Smooth muscle cell (in vitro differentiated cells): ENCODE data around the gene MYO1B. TPM values are rescaled to one million over a fixed set of nuclear protein-coding genes. Genes with fewer than 3 reads are reported as not detected.
A peak's percentile ranks its signal among the peaks of the same experiment; 100 is the strongest.

Experiments used
- DNase-seq: peaks from one replicate; lab custom pipeline; 2025; ENCODE audit not compliant: unreplicated experiment; lab: John Stamatoyannopoulos, UW
- H2AFZ ChIP-seq: fragments of 200-600 bp; sonication (generic); 2 replicates; pipeline ENCODE4 v1.6.0; 2016; ENCODE audit warnings: antibody characterized with exemption, low read depth, mild to moderate bottlenecking
- H3F3A ChIP-seq: fragments of 200-600 bp; sonication (generic); 2 replicates; pipeline ENCODE4 v1.6.0; 2017; ENCODE audit warnings: antibody characterized with exemption, low read depth
- H3K27ac ChIP-seq: fragments of 200-600 bp; sonication (generic); 2 replicates; pipeline ENCODE4 v1.5.1; 2016; ENCODE audit warnings: low read depth, mild to moderate bottlenecking
- H3K27me3 ChIP-seq: fragments of 200-600 bp; sonication (generic); 2 replicates; pipeline ENCODE4 v1.6.1; 2016; ENCODE audit warnings: low read depth, mild to moderate bottlenecking
- H3K36me3 ChIP-seq: fragments of 200-600 bp; sonication (generic); 2 replicates; pipeline ENCODE4 v1.5.1; 2016; ENCODE audit warnings: low read depth
- H3K4me1 ChIP-seq: fragments of 200-600 bp; sonication (generic); 2 replicates; pipeline ENCODE4 v1.5.1; 2016; ENCODE audit warnings: low read depth
- H3K4me2 ChIP-seq: fragments of 200-600 bp; sonication (generic); 2 replicates; pipeline ENCODE4 v1.6.0; 2016; ENCODE audit warnings: mild to moderate bottlenecking
- H3K4me3 ChIP-seq: fragments of 200-600 bp; sonication (generic); 2 replicates; pipeline ENCODE4 v1.5.1; 2016; ENCODE audit warnings: mild to moderate bottlenecking
- H3K79me2 ChIP-seq: fragments of 200-600 bp; sonication (generic); 2 replicates; pipeline ENCODE4 v1.6.0; 2016; ENCODE audit warnings: low read depth, mild to moderate bottlenecking
- H3K9ac ChIP-seq: fragments of 200-600 bp; sonication (generic); 2 replicates; pipeline ENCODE4 v1.6.0; 2016; ENCODE audit warnings: low read depth
- H3K9me3 ChIP-seq: fragments of 200-600 bp; sonication (generic); replicated peaks from 2 replicates; pipeline ENCODE4 v1.5.1; 2016; ENCODE audit warnings: low read depth
- H4K20me1 ChIP-seq: fragments of 200-600 bp; sonication (generic); 2 replicates; pipeline ENCODE4 v1.6.0; 2016; ENCODE audit warnings: low read depth
- CTCF ChIP-seq: fragments of 200-600 bp; sonication (generic); IDR thresholded peaks from 2 replicates; pipeline ENCODE4 v1.5.1; 2017; ENCODE audit warnings: borderline replicate concordance, mild to moderate bottlenecking, antibody characterized with exemption; ENCODE audit not compliant: insufficient read depth, poor library complexity, severe bottlenecking
- WGBS: methylation state at CpG from one replicate; pipeline ENCODE4 v1.1.7; 2016; ENCODE audit warnings: low lambda C conversion rate; 5-methylcytosine and 5-hydroxymethylcytosine counted together
- polyA plus RNA-seq: library from polyadenylated mRNA; unstranded; fragments of >200 nt; fragmentation: Nextera tagmentation; extraction: Ambion mirVana; gene quantifications from 2 replicates; pipeline ENCODE4 v1.2.1, GENCODE V29; 2016
- small RNA-seq: library from RNA; depleted of rRNA; stranded (forward); fragments of <200 nt; gene quantifications from one replicate; pipeline ENCODE3, GENCODE V24; 2014
- total RNA-seq: library from RNA; depleted of rRNA; stranded (reverse); fragments of >200 nt; gene quantifications from 2 replicates; pipeline ENCODE4 v1.2.3, GENCODE V29; 2014

MYO1B gene
- total and polyA plus RNA-seq, 2 experiments from 2014 or later: 58.8 to 133 TPM

GRCh38 chr2:191470306-191470705 is 225.1 kb downstream of the MYO1B start:
- no peaks in the 10 kb centered on the region for H3K79me2 ChIP-seq
- no peak overlapping the region for H3K9ac ChIP-seq
- no peak overlapping the region for H2AFZ ChIP-seq
- no peak for DNase-seq
- no peaks in the 10 kb centered on the region for H3K4me1 ChIP-seq
- H3K36me3 ChIP-seq: no peaks in the 10 kb centered on the region
- no peaks in the 10 kb centered on the region for H3K27me3 ChIP-seq
- no peak overlapping the region for H3K4me3 ChIP-seq
- H3K4me2 ChIP-seq: no peak overlapping the region
- TF ChIP-seq CTCF: no peak
- H3F3A ChIP-seq: no peaks in the 10 kb centered on the region
- no peaks in the 10 kb centered on the region for H4K20me1 ChIP-seq
- no peaks in the 10 kb centered on the region for H3K9me3 ChIP-seq
- no peak overlapping the region for H3K27ac ChIP-seq

GRCh38 chr2:191474464-191474863 is 229.3 kb downstream of the MYO1B start:
- Histone ChIP-seq H4K20me1 (no peaks in the 10 kb centered on the region), H3K9ac (no peak overlapping the region), H3K27ac (no peak overlapping the region), H3K79me2 (no peaks in the 10 kb centered on the region), H3K27me3 (no peaks in the 10 kb centered on the region), H3K4me1 (peaks cover 5% of the 10 kb centered on the region), H3F3A (no peaks in the 10 kb centered on the region), H2AFZ (no peak overlapping the region), H3K4me2 (no peak overlapping the region), H3K36me3 (no peaks in the 10 kb centered on the region), H3K4me3 (no peak overlapping the region), H3K9me3 (no peaks in the 10 kb centered on the region)
- 79% methylated on average over 1 of the region's 1 CpG for WGBS
- DNase-seq: no peak
- no peak for TF ChIP-seq CTCF

Small RNAs within 50 kb of the gene (small RNA-seq; reads per million reads assigned to genes)
- gene RNU6-1045P: 0.42 reads per million, percentile 13 among the genes with 10 or more reads in this experiment

Other genes starting within 250 kb of the MYO1B start
- gene STAT1, start 231.2 kb upstream of the MYO1B start, total RNA-seq: 66.5 and 74.6 TPM in 2 replicates
- 30.5 and 33.7 TPM in 2 replicates for gene STAT1, start 231.2 kb upstream of the MYO1B start, polyA plus RNA-seq
- 0.85 and 8.4 TPM in 2 replicates for gene STAT4, start 94.4 kb upstream of the MYO1B start, total RNA-seq
- 0.89 TPM in 1 of 2 replicates, not detected in the other for gene STAT4, start 94.4 kb upstream of the MYO1B start, polyA plus RNA-seq